ENCODE data around the gene DRGX. TPM values are rescaled to one million over a fixed set of nuclear protein-coding genes. Genes with fewer than 3 reads are reported as not detected.

The DRGX gene
- total and polyA plus RNA-seq, 2 of the 13 experiments (the other 11 are each of a cell fraction or from before 2014, with no cell fraction given) = not detected

- no peak overlapping the region for H3K4me3 ChIP-seq (replicated peaks in 1 of 3; ENCODE audit: insufficient read depth in 1 of 3, low read depth in 2 of 3, low read length in 3 of 3)
- FAIRE-seq (no peak), DNase-seq (ENCODE audit: low spot score) (no peak), ATAC-seq (peak; percentile 33)
- ChIA-PET CTCF (ENCODE audit: low intra/inter-chr PET ratio, low total read pairs) (no interaction called here), POLR2A (no interaction called here)
- no peaks in the 10 kb centered on the region for H3K9me3 ChIP-seq (ENCODE audit: low read length)
- in situ Hi-C loops (cut with HindIII; ENCODE audit: extremely low pct_ligation_motif_present, low pct_unique_long_range_greater_than_20kb) (no loop called here), intact Hi-C loops (cut with micrococcal nuclease; ENCODE audit: unreplicated experiment) (no loop called here)
- no peak overlapping the region for H3K4me2 ChIP-seq (ENCODE audit: low read depth, low read length)
- no TSS peak for BruUV-seq (replicated peaks)
- no peaks in the 10 kb centered on the region for H4K20me1 ChIP-seq (ENCODE audit: insufficient read depth, low read length)
- H3K4me1 ChIP-seq (ENCODE audit: insufficient read depth, low read length) = no peaks in the 10 kb centered on the region
- WGBS (ENCODE audit: low lambda C conversion rate) = 0% methylated on average over 3 of the region's 22 CpGs
- no peak overlapping the region for H3K27ac ChIP-seq (ENCODE audit: extremely low read length, insufficient read depth, low read length)
- peaks cover 3 to 32% of the 10 kb centered on the region in 2 experiments; a peak in 4 of 5 replicates for H3K27me3 ChIP-seq (ENCODE audit: control insufficient read depth in 1 of 2, insufficient read depth in 2 of 2, low read length in 2 of 2)
- no peak overlapping the region for H2AFZ ChIP-seq (ENCODE audit: low read length)
- H3K9ac ChIP-seq (ENCODE audit: insufficient read depth, low read depth, low read length) = no peak overlapping the region
- no peaks in the 10 kb centered on the region for H3K79me2 ChIP-seq (ENCODE audit: insufficient read depth, low read length)
- no peaks in the 10 kb centered on the region for H3K36me3 ChIP-seq (replicated peaks in 1 of 2; ENCODE audit: control insufficient read depth in 1 of 2, insufficient read depth in 2 of 2, low read length in 2 of 2)
- TF ChIP-seq ZNF18 (CRISPR knock-in tag; IDR thresholded peaks at IDR 0.05; ENCODE audit: insufficient replicate concordance) (no peak), FOXO1 (CRISPR knock-in tag; IDR thresholded peaks at IDR 0.05) (no peak), ZNF737 (CRISPR knock-in tag; IDR thresholded peaks at IDR 0.05; ENCODE audit: borderline replicate concordance) (no peak), FOXA1 (IDR thresholded peaks at IDR 0.05) (no peak), FOXA1 (CRISPR knock-in tag; IDR thresholded peaks at IDR 0.05) (no peak), LRRFIP1 (CRISPR knock-in tag; conservative IDR thresholded peaks at IDR 0.05) (no peak), ZNF646 (CRISPR knock-in tag; IDR thresholded peaks at IDR 0.05) (no peak), ZSCAN25 (CRISPR knock-in tag; IDR thresholded peaks at IDR 0.05) (no peak)
- TF ChIP-seq, protein P1, sequence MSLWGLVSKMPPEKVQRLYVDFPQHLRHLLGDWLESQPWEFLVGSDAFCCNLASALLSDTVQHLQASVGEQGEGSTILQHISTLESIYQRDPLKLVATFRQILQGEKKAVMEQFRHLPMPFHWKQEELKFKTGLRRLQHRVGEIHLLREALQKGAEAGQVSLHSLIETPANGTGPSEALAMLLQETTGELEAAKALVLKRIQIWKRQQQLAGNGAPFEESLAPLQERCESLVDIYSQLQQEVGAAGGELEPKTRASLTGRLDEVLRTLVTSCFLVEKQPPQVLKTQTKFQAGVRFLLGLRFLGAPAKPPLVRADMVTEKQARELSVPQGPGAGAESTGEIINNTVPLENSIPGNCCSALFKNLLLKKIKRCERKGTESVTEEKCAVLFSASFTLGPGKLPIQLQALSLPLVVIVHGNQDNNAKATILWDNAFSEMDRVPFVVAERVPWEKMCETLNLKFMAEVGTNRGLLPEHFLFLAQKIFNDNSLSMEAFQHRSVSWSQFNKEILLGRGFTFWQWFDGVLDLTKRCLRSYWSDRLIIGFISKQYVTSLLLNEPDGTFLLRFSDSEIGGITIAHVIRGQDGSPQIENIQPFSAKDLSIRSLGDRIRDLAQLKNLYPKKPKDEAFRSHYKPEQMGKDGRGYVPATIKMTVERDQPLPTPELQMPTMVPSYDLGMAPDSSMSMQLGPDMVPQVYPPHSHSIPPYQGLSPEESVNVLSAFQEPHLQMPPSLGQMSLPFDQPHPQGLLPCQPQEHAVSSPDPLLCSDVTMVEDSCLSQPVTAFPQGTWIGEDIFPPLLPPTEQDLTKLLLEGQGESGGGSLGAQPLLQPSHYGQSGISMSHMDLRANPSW (CRISPR knock-in tag; IDR thresholded peaks at IDR 0.05; ENCODE audit: borderline replicate concordance) = no peak
Measured at GRCh38 chr10:49385939-49386922, 9.7 kb downstream of the DRGX start.

Data from HepG2 (cell line).